Endothelial cell of umbilical vein (primary cell): Measurements from ENCODE around the gene NR3C2. TPM values are rescaled to one million over a fixed set of nuclear protein-coding genes. Genes with fewer than 3 reads are reported as not detected.

Experiments
- BruUV-seq: library from RNA; stranded (reverse); fragments of 400-500 nt; replicated peaks from 2 replicates; lab custom pipeline; 2021; lab: Mats Ljungman, UMichigan
- CTCF ChIA-PET: fragments of 300-600, 350-600 bp; sonication (Branson Sonifier 250); formaldehyde crosslinking; loops from one replicate; lab custom pipeline; 2021; ENCODE audit warnings: antibody characterized with exemption, inconsistent platforms; lab: Charles Lee
- POLR2A ChIA-PET: fragments of 300-600, 350-600 bp; sonication (Branson Sonifier 250); formaldehyde crosslinking; loops from one replicate; lab custom pipeline; 2021; ENCODE audit warnings: antibody characterized with exemption, inconsistent platforms; lab: Charles Lee
- DNase-seq: peaks from one replicate; pipeline ENCODE4 v3.0.0-alpha.2; 2011; ENCODE audit warnings: low read depth, low spot score
- FAIRE-seq: peaks from 2 replicates; lab custom pipeline; 2011; peaks lifted over from hg19 to GRCh38; lab: Jason Lieb, UNC
- H2AFZ ChIP-seq: 2 replicates; pipeline ENCODE4 v1.6.0; 2012; ENCODE audit warnings: low read depth, low read length, control low read depth, inconsistent platforms
- H3K27ac ChIP-seq: 2 replicates; pipeline ENCODE4 v1.5.1; 2011; ENCODE audit warnings: low read depth, mild to moderate bottlenecking, control low read depth, low read length, moderate library complexity; ENCODE audit not compliant: insufficient read depth
- H3K27me3 ChIP-seq, 2 experiments: 2 replicates each; pipeline versions ENCODE4 v1.6.0 to v1.6.1; 2011; ENCODE audit warnings: low read length in 2 of 2, mixed read lengths in 1 of 2; ENCODE audit not compliant: control insufficient read depth in 2 of 2, insufficient read depth in 2 of 2
- H3K36me3 ChIP-seq, 2 experiments: 2 replicates in 1 of 2; 3 replicates in 1 of 2; pipeline ENCODE4 v1.5.1; 2011; ENCODE audit warnings: low read length in 2 of 2, mild to moderate bottlenecking in 1 of 2, moderate library complexity in 1 of 2; ENCODE audit not compliant: control insufficient read depth in 2 of 2, insufficient read depth in 2 of 2; ENCODE audit errors: extremely low read depth in 1 of 2
- H3K4me1 ChIP-seq: 3 replicates; pipeline ENCODE4 v1.5.1; 2011; ENCODE audit warnings: mild to moderate bottlenecking, low read length; ENCODE audit not compliant: control insufficient read depth, insufficient read depth; ENCODE audit errors: extremely low read depth
- H3K4me2 ChIP-seq: 2 replicates; pipeline ENCODE4 v1.6.1; 2011; ENCODE audit warnings: low read length, control low read depth, mixed read lengths; ENCODE audit not compliant: insufficient read depth
- H3K4me3 ChIP-seq, 3 experiments: fragments of 200-600 bp in 1 of 3; sonication (generic), shearing (Covaris generic) in 1 of 3; replicated peaks in 1 of 3; 2 replicates each; pipeline ENCODE4 v1.5.1; 2011 to 2016; ENCODE audit warnings: control low read depth in 3 of 3, low read length in 3 of 3, mild to moderate bottlenecking in 2 of 3, inconsistent platforms in 1 of 3, low read depth in 1 of 3, moderate library complexity in 1 of 3; ENCODE audit not compliant: insufficient read depth in 1 of 3
- H3K79me2 ChIP-seq: 2 replicates; pipeline ENCODE4 v1.6.0; 2012; ENCODE audit warnings: low read length, inconsistent platforms; ENCODE audit not compliant: control insufficient read depth, insufficient read depth
- H3K9ac ChIP-seq: replicated peaks from 2 replicates; pipeline ENCODE3; 2011; ENCODE audit warnings: low read length, control low read depth; ENCODE audit not compliant: insufficient read depth; ENCODE audit errors: extremely low read depth
- H3K9me1 ChIP-seq: replicated peaks from 3 replicates; pipeline ENCODE4 v1.6.0; 2011; ENCODE audit warnings: mild to moderate bottlenecking, low read length; ENCODE audit not compliant: control insufficient read depth, insufficient read depth; ENCODE audit errors: extremely low read depth
- H3K9me3 ChIP-seq: replicated peaks from 2 replicates; pipeline ENCODE4 v1.5.1; 2012; ENCODE audit warnings: low read length, inconsistent platforms; ENCODE audit not compliant: control insufficient read depth, insufficient read depth
- H4K20me1 ChIP-seq: replicated peaks from 2 replicates; pipeline ENCODE3; 2011; ENCODE audit warnings: mild to moderate bottlenecking, low read length; ENCODE audit not compliant: control insufficient read depth, insufficient read depth; ENCODE audit errors: extremely low read depth
- EZH2 ChIP-seq: IDR thresholded peaks from 2 replicates; pipeline ENCODE4 v1.6.1; 2012; ENCODE audit warnings: borderline replicate concordance, low read depth, mild to moderate bottlenecking, moderate library complexity, low read length, inconsistent platforms; ENCODE audit not compliant: severe bottlenecking
- FOS ChIP-seq: IDR thresholded peaks from 2 replicates; pipeline ENCODE4 v1.6.1; 2011; ENCODE audit warnings: mild to moderate bottlenecking, low read length, moderate library complexity, borderline replicate concordance; ENCODE audit not compliant: insufficient read depth
- GATA2 ChIP-seq: IDR thresholded peaks from 2 replicates; pipeline ENCODE4 v1.7.0; 2011; ENCODE audit warnings: low read depth, mild to moderate bottlenecking, moderate library complexity, mixed read lengths, low read length; ENCODE audit not compliant: insufficient read length, insufficient read depth
- JUN ChIP-seq: IDR thresholded peaks from 2 replicates; pipeline ENCODE4 v1.6.1; 2011; ENCODE audit warnings: borderline replicate concordance, low read depth; ENCODE audit not compliant: insufficient read length, insufficient read depth
- MYC ChIP-seq: IDR thresholded peaks from one replicate; pipeline ENCODE4 v1.6.1; 2011; ENCODE audit warnings: mild to moderate bottlenecking, low read depth, low read length
- POLR2A ChIP-seq: IDR thresholded peaks from 2 replicates; pipeline ENCODE4 v1.6.1; 2012; ENCODE audit warnings: low read depth, mild to moderate bottlenecking, control low read depth, low read length
- POLR2AphosphoS5 ChIP-seq: IDR thresholded peaks from 2 replicates; pipeline ENCODE4 v1.6.1; 2012; ENCODE audit warnings: low read depth, mild to moderate bottlenecking, control low read depth, low read length, moderate library complexity; ENCODE audit not compliant: insufficient read depth
- dilution Hi-C: fragments of 300-500 bp; cut with MboI; formaldehyde crosslinking; loops from one replicate; pipeline ENCODE4 v1.15.0; 2019; ENCODE audit warnings: low sequenced_read_pairs; ENCODE audit not compliant: extremely low pct_ligation_motif_present
- intact Hi-C: fragments of 100-400 bp; cut with micrococcal nuclease; formaldehyde crosslinking; loops from one replicate; pipeline ENCODE4 v1.10.0; 2022
- polyA plus RNA-seq, 4 experiments: library from polyadenylated mRNA; depleted of rRNA in 3 of 4; stranded (reverse) in 3 of 4; unstranded in 1 of 4; fragments of >200 nt; gene quantifications; 2 replicates each; pipeline versions ENCODE4 v1.2.1 to v1.2.3, GENCODE V29; 2011 to 2012; ENCODE audit warnings: missing spikeins in 1 of 4
- total RNA-seq: library from RNA; stranded (reverse); gene quantifications from 2 replicates; pipeline ENCODE4 v1.2.3, GENCODE V29; 2021
- TF ChIP-seq, protein P1 (sequence below): IDR thresholded peaks from 2 replicates; pipeline ENCODE4 v1.6.1; 2011; ENCODE audit not compliant: insufficient read depth, insufficient read length
- TF ChIP-seq, protein P2 (sequence below), 2 donors: IDR thresholded peaks; 1 replicate in 1 of 2; 2 replicates in 1 of 2; pipeline ENCODE4 v1.5.1; 2011; ENCODE audit warnings: low read length in 2 of 2, mild to moderate bottlenecking in 2 of 2, moderate library complexity in 2 of 2, control low read depth in 1 of 2, inconsistent platforms in 1 of 2, low read depth in 1 of 2; ENCODE audit not compliant: insufficient read depth in 1 of 2; ENCODE audit errors: extremely low read depth in 1 of 2

Gene NR3C2
- total and polyA plus RNA-seq, 2 donors (not counting 3 experiments of a cell fraction or from before 2014, with no cell fraction given) = 4.8 to 16.4 TPM

DNA sequence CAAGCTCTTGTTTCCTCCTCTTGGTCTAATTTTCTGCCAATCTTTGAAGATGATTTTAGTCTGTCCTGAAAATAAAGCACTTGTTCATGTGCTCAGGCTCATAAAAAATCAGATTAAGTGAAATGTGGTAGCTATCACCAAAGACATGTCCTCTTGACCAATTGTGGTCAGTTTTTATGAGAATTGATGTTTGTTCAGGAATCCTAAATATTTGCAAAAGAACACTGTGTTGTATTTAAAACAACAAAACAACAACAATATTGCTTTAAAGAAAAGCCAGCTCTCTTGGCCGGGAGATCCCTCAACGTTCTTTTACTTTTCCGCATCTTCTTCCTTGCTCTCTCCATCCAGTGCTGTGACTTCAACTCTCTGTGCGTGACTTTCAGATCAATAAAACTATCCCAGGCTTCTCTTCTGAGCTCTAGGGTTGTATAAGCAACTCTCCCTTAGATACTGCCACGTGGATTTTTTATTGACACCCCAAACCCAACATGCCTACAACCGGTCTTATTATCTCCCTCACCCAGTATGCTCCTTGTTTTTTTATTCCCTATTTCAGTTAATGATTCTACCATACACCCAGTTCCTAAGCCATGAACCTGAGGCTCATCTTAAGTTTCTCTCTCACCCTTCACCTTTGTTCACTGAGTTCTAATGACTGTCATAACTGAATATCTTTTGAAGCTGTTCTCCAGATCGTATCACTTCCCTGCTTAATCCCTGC lies 400.4 kb downstream of the NR3C2 start:
- Histone ChIP-seq H2AFZ (no peak overlapping the region), H3K79me2 (peaks cover 4% of the 10 kb centered on the region), H3K4me2 (no peak overlapping the region), H4K20me1 (no peaks in the 10 kb centered on the region), H3K9me3 (no peaks in the 10 kb centered on the region), H3K9me1 (no peaks in the 10 kb centered on the region), H3K27ac (no peak overlapping the region), H3K4me3 (no peak overlapping the region), H3K4me1 (no peaks in the 10 kb centered on the region), H3K36me3 (peaks cover 0 to under 1% of the 10 kb centered on the region in 2 experiments), H3K9ac (no peak overlapping the region), H3K27me3 (no peaks in the 10 kb centered on the region)
- DNase-seq = no peak
- ChIA-PET CTCF (interaction anchor here (1.3 to 1.8 kb wide), 3 partner anchors 12 to 25 kb away, joined by 4 to 7 read pairs (median 4); no protein-coding TSS in a partner anchor), POLR2A (no interaction called here)
- no TSS peak for BruUV-seq
- FAIRE-seq = no peak
- intact Hi-C loops (no loop called here), dilution Hi-C loops (no loop called here)
- TF ChIP-seq EZH2 = no peak
- TF ChIP-seq GATA2 = no peak
- TF ChIP-seq, protein P1, sequence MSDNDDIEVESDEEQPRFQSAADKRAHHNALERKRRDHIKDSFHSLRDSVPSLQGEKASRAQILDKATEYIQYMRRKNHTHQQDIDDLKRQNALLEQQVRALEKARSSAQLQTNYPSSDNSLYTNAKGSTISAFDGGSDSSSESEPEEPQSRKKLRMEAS = no peak
- TF ChIP-seq POLR2A = no peak
- TF ChIP-seq, protein P2, sequence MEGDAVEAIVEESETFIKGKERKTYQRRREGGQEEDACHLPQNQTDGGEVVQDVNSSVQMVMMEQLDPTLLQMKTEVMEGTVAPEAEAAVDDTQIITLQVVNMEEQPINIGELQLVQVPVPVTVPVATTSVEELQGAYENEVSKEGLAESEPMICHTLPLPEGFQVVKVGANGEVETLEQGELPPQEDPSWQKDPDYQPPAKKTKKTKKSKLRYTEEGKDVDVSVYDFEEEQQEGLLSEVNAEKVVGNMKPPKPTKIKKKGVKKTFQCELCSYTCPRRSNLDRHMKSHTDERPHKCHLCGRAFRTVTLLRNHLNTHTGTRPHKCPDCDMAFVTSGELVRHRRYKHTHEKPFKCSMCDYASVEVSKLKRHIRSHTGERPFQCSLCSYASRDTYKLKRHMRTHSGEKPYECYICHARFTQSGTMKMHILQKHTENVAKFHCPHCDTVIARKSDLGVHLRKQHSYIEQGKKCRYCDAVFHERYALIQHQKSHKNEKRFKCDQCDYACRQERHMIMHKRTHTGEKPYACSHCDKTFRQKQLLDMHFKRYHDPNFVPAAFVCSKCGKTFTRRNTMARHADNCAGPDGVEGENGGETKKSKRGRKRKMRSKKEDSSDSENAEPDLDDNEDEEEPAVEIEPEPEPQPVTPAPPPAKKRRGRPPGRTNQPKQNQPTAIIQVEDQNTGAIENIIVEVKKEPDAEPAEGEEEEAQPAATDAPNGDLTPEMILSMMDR (IDR thresholded peaks at IDR 0.05; ENCODE audit: extremely low read depth in 1 of 2, insufficient read depth in 1 of 2, low read depth in 1 of 2, low read length in 2 of 2) = no peak
- no peak for TF ChIP-seq FOS
- TF ChIP-seq JUN = no peak
- no peak for TF ChIP-seq MYC
- no peak for TF ChIP-seq POLR2AphosphoS5
